Measurements from ENCODE around the gene UNC5C. TPM values are rescaled to one million over a fixed set of nuclear protein-coding genes. Genes with fewer than 3 reads are reported as not detected.

The UNC5C gene
- total and polyA plus RNA-seq, 10 of the 15 experiments (the other 5 are each of a cell fraction or from before 2014, with no cell fraction given): 0.02 to 2.0 (median 0.15) TPM; not detected in 1

GRCh38 chr4:95186666-95187065 is 362.1 kb downstream of the UNC5C start (continued):
- TF ChIP-seq E2F4 (IDR thresholded peaks at IDR 0.05; ENCODE audit: low read depth, low read length) (no peak), RUNX3 (IDR thresholded peaks at IDR 0.05; ENCODE audit: low read length) (no peak), TCF3 (IDR thresholded peaks at IDR 0.05; ENCODE audit: borderline replicate concordance, insufficient read depth, low read depth, low read length) (no peak), LARP7 (IDR thresholded peaks at IDR 0.05) (no peak)

- 48% methylated on average over 5 of the region's 5 CpGs for WGBS (ENCODE audit: insufficient coverage, insufficient replicate concordance, low lambda C conversion rate, missing lambda C conversion rate)
- no peak overlapping the region for H3K4me3 ChIP-seq
- H3K4me1 ChIP-seq (ENCODE audit: control insufficient read depth, insufficient read depth, low read length): no peaks in the 10 kb centered on the region
- RAD21 ChIA-PET (ENCODE audit: unreplicated experiment): interaction anchor here (0.9 kb wide), 1 partner anchor 106 kb away, joined by 3 read pairs; no protein-coding TSS in a partner anchor
- no peaks in the 10 kb centered on the region for H3K36me3 ChIP-seq (ENCODE audit: control insufficient read depth in 2 of 2, insufficient read depth in 2 of 2, low read length in 1 of 2)
- H2AFZ ChIP-seq (ENCODE audit: control insufficient read depth, low read depth, low read length): no peak overlapping the region
- FAIRE-seq (no peak), DNase-seq (ENCODE audit: low read depth, low spot score) (no peak), ATAC-seq (no peak)
- TF ChIP-seq GABPA (IDR thresholded peaks at IDR 0.05; ENCODE audit: low read depth): no peak
- no peak overlapping the region for H3K9ac ChIP-seq (ENCODE audit: control insufficient read depth, insufficient read depth, low read length)
- H4K20me1 ChIP-seq (ENCODE audit: control insufficient read depth, insufficient read depth): no peaks in the 10 kb centered on the region
- intact Hi-C loops (cut with micrococcal nuclease; ENCODE audit: unreplicated experiment): no loop called here
- H3K79me2 ChIP-seq (ENCODE audit: control insufficient read depth, insufficient read depth, low read length): no peaks in the 10 kb centered on the region
- SMC1A ChIA-PET (ENCODE audit: uncharacterized antibody, unreplicated experiment): interaction anchor here (1.0 kb wide), 1 partner anchor 14 kb away, joined by 5 read pairs; no protein-coding TSS in a partner anchor
- in situ Hi-C loops (cut with MboI): no loop called here
- no peaks in the 10 kb centered on the region for H3K27me3 ChIP-seq (replicated peaks in 1 of 2; ENCODE audit: control insufficient read depth in 2 of 2, insufficient read depth in 2 of 2, low read length in 1 of 2)
- CTCF ChIA-PET: interaction anchor here (0.6 kb wide), 1 partner anchor 35 kb away, joined by 3 read pairs; no protein-coding TSS in a partner anchor
- H3K9me3 ChIP-seq (replicated peaks; ENCODE audit: control insufficient read depth, insufficient read depth, low read length): no peaks in the 10 kb centered on the region
- no TSS peak for BruUV-seq (replicated peaks)
- POLR2A ChIA-PET: no interaction called here
- H3K4me2 ChIP-seq (ENCODE audit: control insufficient read depth, insufficient read depth): no peak overlapping the region
- no peak overlapping the region for H3K27ac ChIP-seq (ENCODE audit: control insufficient read depth, insufficient read depth)
Measured at GRCh38 chr4:95183656-95184408, 364.9 kb downstream of the UNC5C start.

Measured in GM12878 (cell line).